ENCODE measurements around the gene TMEM43.
A peak's percentile ranks its signal among the peaks of the same experiment; 100 is the strongest.

TMEM43 gene

GRCh38 chr3:14127516-14128161 lies 2.8 kb downstream of the TMEM43 start:
- Histone ChIP-seq H4K8ac (ENCODE audit: low read length) (no peak overlapping the region), H3K23ac (ENCODE audit: low read length in 2 of 2) (no peak overlapping the region), H3K27me3 (ENCODE audit: control insufficient read depth in 1 of 2, insufficient read depth in 1 of 2, low read length in 2 of 2) (no peaks in the 10 kb centered on the region), H2AK5ac (ENCODE audit: low read length, severe bottlenecking) (no peak overlapping the region), H3K9ac (ENCODE audit: low read length) (peak overlapping the region; percentile 99), H2AFZ (ENCODE audit: low read depth, low read length) (no peak overlapping the region), H2BK15ac (ENCODE audit: low read depth, poor library complexity, severe bottlenecking) (no peak overlapping the region), H4K91ac (ENCODE audit: low read length) (no peak overlapping the region), H2BK12ac (ENCODE audit: low read length in 2 of 2) (no peak overlapping the region), H3K4ac (ENCODE audit: low read depth in 1 of 2, low read length in 2 of 2) (no peak overlapping the region), H3K9me3 (ENCODE audit: control insufficient read depth, low read length) (no peaks in the 10 kb centered on the region), H3K4me1 (ENCODE audit: control insufficient read depth, insufficient read depth, low read depth, low read length) (peaks cover 20% of the 10 kb centered on the region), H3K18ac (ENCODE audit: low read depth in 1 of 2, low read length in 2 of 2) (no peak overlapping the region), H3K4me2 (ENCODE audit: low read length, poor library complexity, severe bottlenecking) (no peak overlapping the region), H3K79me1 (replicated peaks; ENCODE audit: low read length, poor library complexity, severe bottlenecking) (peaks cover 57% of the 10 kb centered on the region), H3K4me3 (ENCODE audit: insufficient read depth in 1 of 2, low read depth in 1 of 2, low read length in 2 of 2) (no peak overlapping the region), H2BK120ac (ENCODE audit: low read depth, low read length) (no peak overlapping the region), H3K27ac (ENCODE audit: low read length, poor library complexity, severe bottlenecking) (no peak overlapping the region), H2BK5ac (ENCODE audit: low read depth, low read length, poor library complexity, severe bottlenecking) (no peak overlapping the region), H3K36me3 (ENCODE audit: control insufficient read depth in 1 of 2, insufficient read depth in 2 of 2, low read depth in 1 of 2, low read length in 2 of 2) (peaks cover 47 to 58% of the 10 kb centered on the region in 2 experiments), H3K14ac (ENCODE audit: low read length in 2 of 2) (no peak overlapping the region)
- 97% methylated on average over 12 of the region's 12 CpGs for WGBS
- DNase-seq = no peak

- WGBS = 100% methylated on average over 4 of the region's 5 CpGs
These were observed 3.9 kb downstream of the TMEM43 start for GRCh38 chr3:14128724-14129123.

GRCh38 chr3:14129296-14129695 lies 4.4 kb downstream of the TMEM43 start:
- Histone ChIP-seq H2AK5ac (ENCODE audit: low read length, severe bottlenecking) (no peak overlapping the region), H3K27ac (ENCODE audit: low read length, poor library complexity, severe bottlenecking) (no peak overlapping the region), H3K79me1 (replicated peaks; ENCODE audit: low read length, poor library complexity, severe bottlenecking) (peaks cover 54% of the 10 kb centered on the region), H2BK5ac (ENCODE audit: low read depth, low read length, poor library complexity, severe bottlenecking) (no peak overlapping the region), H3K36me3 (ENCODE audit: control insufficient read depth in 1 of 2, insufficient read depth in 2 of 2, low read depth in 1 of 2, low read length in 2 of 2) (peaks cover 64 to 75% of the 10 kb centered on the region in 2 experiments), H2BK15ac (ENCODE audit: low read depth, poor library complexity, severe bottlenecking) (no peak overlapping the region), H3K14ac (ENCODE audit: low read length in 2 of 2) (no peak overlapping the region), H3K4me1 (ENCODE audit: control insufficient read depth, insufficient read depth, low read depth, low read length) (peaks cover 15% of the 10 kb centered on the region), H3K27me3 (ENCODE audit: control insufficient read depth in 1 of 2, insufficient read depth in 1 of 2, low read length in 2 of 2) (no peaks in the 10 kb centered on the region), H4K8ac (ENCODE audit: low read length) (no peak overlapping the region), H3K4ac (ENCODE audit: low read depth in 1 of 2, low read length in 2 of 2) (no peak overlapping the region), H2BK12ac (ENCODE audit: low read length in 2 of 2) (no peak overlapping the region), H3K23ac (ENCODE audit: low read length in 2 of 2) (no peak overlapping the region), H3K4me3 (ENCODE audit: insufficient read depth in 1 of 2, low read depth in 1 of 2, low read length in 2 of 2) (no peak overlapping the region), H4K91ac (ENCODE audit: low read length) (no peak overlapping the region), H3K18ac (ENCODE audit: low read depth in 1 of 2, low read length in 2 of 2) (no peak overlapping the region), H3K9ac (ENCODE audit: low read length) (no peak overlapping the region), H2BK120ac (ENCODE audit: low read depth, low read length) (peak overlapping the region; percentile 13), H2AFZ (ENCODE audit: low read depth, low read length) (no peak overlapping the region), H3K4me2 (ENCODE audit: low read length, poor library complexity, severe bottlenecking) (no peak overlapping the region), H3K9me3 (ENCODE audit: control insufficient read depth, low read length) (no peaks in the 10 kb centered on the region)
- 100% methylated on average over 6 of the region's 6 CpGs for WGBS
- DNase-seq = no peak

More at GRCh38 chr3:14128724-14129123, 3.9 kb downstream of the TMEM43 start:
- H3K27ac ChIP-seq (ENCODE audit: low read length, poor library complexity, severe bottlenecking) = no peak overlapping the region
- no peak for DNase-seq
- no peak overlapping the region for H3K4me2 ChIP-seq (ENCODE audit: low read length, poor library complexity, severe bottlenecking)
- H3K18ac ChIP-seq (ENCODE audit: low read depth in 1 of 2, low read length in 2 of 2) = no peak overlapping the region
- no peak overlapping the region for H2AFZ ChIP-seq (ENCODE audit: low read depth, low read length)
- no peaks in the 10 kb centered on the region for H3K9me3 ChIP-seq (ENCODE audit: control insufficient read depth, low read length)
- H3K4me1 ChIP-seq (ENCODE audit: control insufficient read depth, insufficient read depth, low read depth, low read length) = peaks cover 18% of the 10 kb centered on the region
- H4K8ac ChIP-seq (ENCODE audit: low read length) = no peak overlapping the region
- no peak overlapping the region for H3K23ac ChIP-seq (ENCODE audit: low read length in 2 of 2)
- peaks cover 58 to 69% of the 10 kb centered on the region in 2 experiments for H3K36me3 ChIP-seq (ENCODE audit: control insufficient read depth in 1 of 2, insufficient read depth in 2 of 2, low read depth in 1 of 2, low read length in 2 of 2)
- peaks cover 59% of the 10 kb centered on the region for H3K79me1 ChIP-seq (replicated peaks; ENCODE audit: low read length, poor library complexity, severe bottlenecking)
- no peaks in the 10 kb centered on the region for H3K27me3 ChIP-seq (ENCODE audit: control insufficient read depth in 1 of 2, insufficient read depth in 1 of 2, low read length in 2 of 2)
- no peak overlapping the region for H3K4me3 ChIP-seq (ENCODE audit: insufficient read depth in 1 of 2, low read depth in 1 of 2, low read length in 2 of 2)
- no peak overlapping the region for H2AK5ac ChIP-seq (ENCODE audit: low read length, severe bottlenecking)
- H2BK5ac ChIP-seq (ENCODE audit: low read depth, low read length, poor library complexity, severe bottlenecking) = no peak overlapping the region
- no peak overlapping the region for H2BK12ac ChIP-seq (ENCODE audit: low read length in 2 of 2)
- H4K91ac ChIP-seq (ENCODE audit: low read length) = no peak overlapping the region
- no peak overlapping the region for H2BK15ac ChIP-seq (ENCODE audit: low read depth, poor library complexity, severe bottlenecking)
- no peak overlapping the region for H3K4ac ChIP-seq (ENCODE audit: low read depth in 1 of 2, low read length in 2 of 2)
- no peak overlapping the region for H3K14ac ChIP-seq (ENCODE audit: low read length in 2 of 2)
- H3K9ac ChIP-seq (ENCODE audit: low read length) = no peak overlapping the region
- no peak overlapping the region for H2BK120ac ChIP-seq (ENCODE audit: low read depth, low read length)

- H2AFZ ChIP-seq (ENCODE audit: low read depth, low read length) = no peak overlapping the region
- no peak overlapping the region for H2BK120ac ChIP-seq (ENCODE audit: low read depth, low read length)
- peaks cover 15% of the 10 kb centered on the region for H3K4me1 ChIP-seq (ENCODE audit: control insufficient read depth, insufficient read depth, low read depth, low read length)
- no peaks in the 10 kb centered on the region for H3K9me3 ChIP-seq (ENCODE audit: control insufficient read depth, low read length)
- no peak overlapping the region for H4K8ac ChIP-seq (ENCODE audit: low read length)
- DNase-seq = no peak
- H3K36me3 ChIP-seq (ENCODE audit: control insufficient read depth in 1 of 2, insufficient read depth in 2 of 2, low read depth in 1 of 2, low read length in 2 of 2) = peaks cover 73 to 84% of the 10 kb centered on the region in 2 experiments
- no peak overlapping the region for H3K4me2 ChIP-seq (ENCODE audit: low read length, poor library complexity, severe bottlenecking)
- 100% methylated on average over 2 of the region's 4 CpGs for WGBS
- H3K27me3 ChIP-seq (ENCODE audit: control insufficient read depth in 1 of 2, insufficient read depth in 1 of 2, low read length in 2 of 2) = no peaks in the 10 kb centered on the region
- H3K18ac ChIP-seq (ENCODE audit: low read depth in 1 of 2, low read length in 2 of 2) = no peak overlapping the region
- no peak overlapping the region for H3K23ac ChIP-seq (ENCODE audit: low read length in 2 of 2)
- no peak overlapping the region for H2BK5ac ChIP-seq (ENCODE audit: low read depth, low read length, poor library complexity, severe bottlenecking)
- H3K79me1 ChIP-seq (replicated peaks; ENCODE audit: low read length, poor library complexity, severe bottlenecking) = peaks cover 56% of the 10 kb centered on the region
- no peak overlapping the region for H3K4me3 ChIP-seq (ENCODE audit: insufficient read depth in 1 of 2, low read depth in 1 of 2, low read length in 2 of 2)
- no peak overlapping the region for H3K9ac ChIP-seq (ENCODE audit: low read length)
- no peak overlapping the region for H3K27ac ChIP-seq (ENCODE audit: low read length, poor library complexity, severe bottlenecking)
- no peak overlapping the region for H3K4ac ChIP-seq (ENCODE audit: low read depth in 1 of 2, low read length in 2 of 2)
- no peak overlapping the region for H4K91ac ChIP-seq (ENCODE audit: low read length)
- H2AK5ac ChIP-seq (ENCODE audit: low read length, severe bottlenecking) = no peak overlapping the region
- no peak overlapping the region for H2BK15ac ChIP-seq (ENCODE audit: low read depth, poor library complexity, severe bottlenecking)
- H3K14ac ChIP-seq (ENCODE audit: low read length in 2 of 2) = no peak overlapping the region
- no peak overlapping the region for H2BK12ac ChIP-seq (ENCODE audit: low read length in 2 of 2)
These were observed 5.4 kb downstream of the TMEM43 start for GRCh38 chr3:14130230-14130629.
